Medulla oblongata (tissue), 1 donor: ENCODE measurements around the gene RGS14.

Experiments
- DNase-seq: peaks from one replicate; pipeline ENCODE4 v3.0.0-alpha.2; 2015; ENCODE audit errors: extremely low spot score

Gene RGS14

GRCh38 chr5:177378884-177379883 lies 21.5 kb downstream of the RGS14 start:
- no peak for DNase-seq

- no peak for DNase-seq
Measured at GRCh38 chr5:177380805-177381126, 23.0 kb downstream of the RGS14 start.

GRCh38 chr5:177382423-177383029 lies 24.8 kb downstream of the RGS14 start:
- DNase-seq, result peak; percentile 23

GRCh38 chr5:177383181-177383580 lies 25.5 kb downstream of the RGS14 start:
- no peak for DNase-seq

- no peak for DNase-seq
Measured at GRCh38 chr5:177384134-177384533, 26.4 kb downstream of the RGS14 start, which contains the start of gene SLC34A1. SLC34A1 (plus strand) TSS chr5:177384434; CDS start chr5:177385742, 1,308 bp downstream.

- DNase-seq, result no peak
Measured at GRCh38 chr5:177385720-177386119, 28.0 kb downstream of the RGS14 start.

- no peak for DNase-seq
Measured at GRCh38 chr5:177386542-177386941, 28.8 kb downstream of the RGS14 start.

- DNase-seq, result no peak
Measured at GRCh38 chr5:177387405-177387804, 29.7 kb downstream of the RGS14 start.

- no peak for DNase-seq
Measured at GRCh38 chr5:177388521-177389052, 30.9 kb downstream of the RGS14 start.

- DNase-seq, result no peak
Measured at GRCh38 chr5:177389241-177390169, 31.8 kb downstream of the RGS14 start.

- DNase-seq, result peak; percentile 87
Measured at GRCh38 chr5:177390363-177391300, 32.9 kb downstream of the RGS14 start.

GRCh38 chr5:177392765-177393164 lies 35.0 kb downstream of the RGS14 start:
- DNase-seq, result no peak

GRCh38 chr5:177393206-177393765 lies 35.6 kb downstream of the RGS14 start:
- no peak for DNase-seq

GRCh38 chr5:177393990-177394389 lies 36.3 kb downstream of the RGS14 start:
- DNase-seq, result no peak

GRCh38 chr5:177396078-177396477 lies 38.4 kb downstream of the RGS14 start:
- no peak for DNase-seq

GRCh38 chr5:177396807-177397206 lies 39.1 kb downstream of the RGS14 start:
- DNase-seq, result no peak

- no peak for DNase-seq
Measured at GRCh38 chr5:177397875-177398390, 40.2 kb downstream of the RGS14 start.

- DNase-seq, result no peak
Measured at GRCh38 chr5:177399997-177400868, 42.5 kb downstream of the RGS14 start, which contains the start of gene PFN3. PFN3 (minus strand) TSS chr5:177400661; CDS start chr5:177400576, 85 bp downstream.
